Measurements from ENCODE around the gene TLL1.

The TLL1 gene

GRCh38 chr4:165872461-165873297 is at the start of gene TLL1:
Gene TLL1 (plus strand): TSS chr4:165873237. CDS start chr4:165873905, 668 bp downstream.
- no peak for DNase-seq (ENCODE audit: low spot score)

- DNase-seq (ENCODE audit: low spot score), result no peak
These were observed 46.9 kb upstream of the TLL1 start for GRCh38 chr4:165826166-165826565.

- DNase-seq (ENCODE audit: low spot score), result no peak
These were observed 46.0 kb upstream of the TLL1 start for GRCh38 chr4:165827018-165827417.

- no peak for DNase-seq (ENCODE audit: low spot score)
These were observed 44.1 kb upstream of the TLL1 start for GRCh38 chr4:165828928-165829327.

- DNase-seq (ENCODE audit: low spot score), result no peak
These were observed 38.9 kb upstream of the TLL1 start for GRCh38 chr4:165834116-165834515.

GRCh38 chr4:165838575-165838974 is 34.5 kb upstream of the TLL1 start:
- no peak for DNase-seq (ENCODE audit: low spot score)

- DNase-seq (ENCODE audit: low spot score), result no peak
These were observed 33.3 kb upstream of the TLL1 start for GRCh38 chr4:165839615-165840333.

- DNase-seq (ENCODE audit: low spot score), result no peak
These were observed 30.4 kb upstream of the TLL1 start for GRCh38 chr4:165842684-165843083.

- DNase-seq (ENCODE audit: low spot score), result no peak
These were observed 28.9 kb upstream of the TLL1 start for GRCh38 chr4:165844161-165844560.

GRCh38 chr4:165851256-165851655 is 21.8 kb upstream of the TLL1 start:
- no peak for DNase-seq (ENCODE audit: low spot score)

GRCh38 chr4:165855191-165855590 is 17.8 kb upstream of the TLL1 start:
- DNase-seq (ENCODE audit: low spot score), result no peak

GRCh38 chr4:165861363-165861762 is 11.7 kb upstream of the TLL1 start:
- peak; percentile 9 for DNase-seq (ENCODE audit: low spot score)

- DNase-seq (ENCODE audit: low spot score), result peak; percentile 7
These were observed 8.8 kb upstream of the TLL1 start for GRCh38 chr4:165864271-165864670.

- no peak for DNase-seq (ENCODE audit: low spot score)
These were observed 6.9 kb upstream of the TLL1 start for GRCh38 chr4:165866019-165866650.

GRCh38 chr4:165867961-165868360 is 5.1 kb upstream of the TLL1 start:
- no peak for DNase-seq (ENCODE audit: low spot score)

GRCh38 chr4:165873298-165874071 is 448 bp downstream of the TLL1 start:
- DNase-seq (ENCODE audit: low spot score), result no peak

GRCh38 chr4:165874072-165874790 is 1.2 kb downstream of the TLL1 start:
- no peak for DNase-seq (ENCODE audit: low spot score)

GRCh38 chr4:165874791-165875371 is 1.8 kb downstream of the TLL1 start:
- DNase-seq (ENCODE audit: low spot score), result no peak

- no peak for DNase-seq (ENCODE audit: low spot score)
These were observed 2.4 kb downstream of the TLL1 start for GRCh38 chr4:165875446-165875845.

GRCh38 chr4:165877286-165877685 is 4.2 kb downstream of the TLL1 start:
- DNase-seq (ENCODE audit: low spot score), result no peak

- no peak for DNase-seq (ENCODE audit: low spot score)
These were observed 6.6 kb downstream of the TLL1 start for GRCh38 chr4:165879641-165880040.

Data from RKO (cell line).